BJ (cell line): Measurements from ENCODE around the gene THSD7B. TPM values are rescaled to one million over a fixed set of nuclear protein-coding genes. Genes with fewer than 3 reads are reported as not detected.

Experiments
- CTCF ChIA-PET: fragments of 350-600 bp; formaldehyde crosslinking; extraction: SDS; loops from one replicate; lab custom pipeline; 2021; ENCODE audit warnings: antibody characterized with exemption, inconsistent platforms; lab: Yijun Ruan, JAX
- POLR2A ChIA-PET: fragments of 300-600 bp; sonication (Branson Sonifier 250); formaldehyde crosslinking; extraction: SDS; loops from one replicate; lab custom pipeline; 2021; ENCODE audit warnings: antibody characterized with exemption; lab: Charles Lee
- DNase-seq: peaks from one replicate; pipeline ENCODE4 v3.0.0-alpha.2; 2011; ENCODE audit warnings: low read depth
- H3K27me3 ChIP-seq: 2 replicates; pipeline ENCODE4 v1.6.0; 2011; ENCODE audit warnings: low read length; ENCODE audit not compliant: control insufficient read depth, insufficient read depth
- H3K36me3 ChIP-seq: 2 replicates; pipeline ENCODE4 v1.5.1; 2011; ENCODE audit warnings: low read length; ENCODE audit not compliant: control insufficient read depth, insufficient read depth
- H3K4me3 ChIP-seq: 2 replicates; pipeline ENCODE4 v1.5.1; 2011; ENCODE audit warnings: low read depth, mild to moderate bottlenecking, control low read depth, low read length
- CTCF ChIP-seq: IDR thresholded peaks from 2 replicates; pipeline ENCODE4 v1.5.1; 2011; ENCODE audit warnings: low read depth, mild to moderate bottlenecking, control low read depth, inconsistent platforms, low read length, moderate library complexity; ENCODE audit not compliant: insufficient read depth
- polyA plus RNA-seq: library from polyadenylated mRNA; depleted of rRNA; stranded (reverse); fragments of >200 nt; gene quantifications from 2 replicates; pipeline ENCODE4 v1.2.3, GENCODE V29; 2011

The THSD7B gene
- polyA plus RNA-seq, 1 experiment, result 0.13 TPM

GRCh38 chr2:137357634-137358033 is 592.3 kb downstream of the THSD7B start:
- Histone ChIP-seq H3K36me3 (no peaks in the 10 kb centered on the region), H3K4me3 (no peak overlapping the region), H3K27me3 (no peaks in the 10 kb centered on the region)
- no peak for DNase-seq
- ChIA-PET POLR2A (no interaction called here), CTCF (no interaction called here)
- no peak for TF ChIP-seq CTCF

GRCh38 chr2:137367361-137367760 is 602.0 kb downstream of the THSD7B start:
- no peaks in the 10 kb centered on the region for H3K36me3 ChIP-seq
- no peak for TF ChIP-seq CTCF
- no peak for DNase-seq
- no peak overlapping the region for H3K4me3 ChIP-seq
- POLR2A ChIA-PET, result no interaction called here
- CTCF ChIA-PET, result no interaction called here
- H3K27me3 ChIP-seq, result no peaks in the 10 kb centered on the region

- no peak for DNase-seq
- TF ChIP-seq CTCF, result no peak
- CTCF ChIA-PET, result no interaction called here
- Histone ChIP-seq H3K36me3 (no peaks in the 10 kb centered on the region), H3K4me3 (no peak overlapping the region), H3K27me3 (no peaks in the 10 kb centered on the region)
- POLR2A ChIA-PET, result no interaction called here
Measured at GRCh38 chr2:137369106-137369505, 603.8 kb downstream of the THSD7B start.

- no peaks in the 10 kb centered on the region for H3K27me3 ChIP-seq
- CTCF ChIA-PET, result interaction anchor here (1.3 kb wide), 1 partner anchor 8 kb away, joined by 3 read pairs; no protein-coding TSS in a partner anchor
- no peak for DNase-seq
- H3K4me3 ChIP-seq, result no peak overlapping the region
- TF ChIP-seq CTCF, result no peak
- POLR2A ChIA-PET, result no interaction called here
- H3K36me3 ChIP-seq, result no peaks in the 10 kb centered on the region
Measured at GRCh38 chr2:137379186-137379585, 613.8 kb downstream of the THSD7B start.

- DNase-seq, result no peak
- ChIA-PET CTCF (no interaction called here), POLR2A (no interaction called here)
- TF ChIP-seq CTCF, result no peak
- Histone ChIP-seq H3K27me3 (no peaks in the 10 kb centered on the region; the same call in 1 of the 2 replicates), H3K36me3 (no peaks in the 10 kb centered on the region), H3K4me3 (no peak overlapping the region)
Measured at GRCh38 chr2:137380610-137381009, 615.3 kb downstream of the THSD7B start.
